ENCODE data around the gene CNPY1.

DNA sequence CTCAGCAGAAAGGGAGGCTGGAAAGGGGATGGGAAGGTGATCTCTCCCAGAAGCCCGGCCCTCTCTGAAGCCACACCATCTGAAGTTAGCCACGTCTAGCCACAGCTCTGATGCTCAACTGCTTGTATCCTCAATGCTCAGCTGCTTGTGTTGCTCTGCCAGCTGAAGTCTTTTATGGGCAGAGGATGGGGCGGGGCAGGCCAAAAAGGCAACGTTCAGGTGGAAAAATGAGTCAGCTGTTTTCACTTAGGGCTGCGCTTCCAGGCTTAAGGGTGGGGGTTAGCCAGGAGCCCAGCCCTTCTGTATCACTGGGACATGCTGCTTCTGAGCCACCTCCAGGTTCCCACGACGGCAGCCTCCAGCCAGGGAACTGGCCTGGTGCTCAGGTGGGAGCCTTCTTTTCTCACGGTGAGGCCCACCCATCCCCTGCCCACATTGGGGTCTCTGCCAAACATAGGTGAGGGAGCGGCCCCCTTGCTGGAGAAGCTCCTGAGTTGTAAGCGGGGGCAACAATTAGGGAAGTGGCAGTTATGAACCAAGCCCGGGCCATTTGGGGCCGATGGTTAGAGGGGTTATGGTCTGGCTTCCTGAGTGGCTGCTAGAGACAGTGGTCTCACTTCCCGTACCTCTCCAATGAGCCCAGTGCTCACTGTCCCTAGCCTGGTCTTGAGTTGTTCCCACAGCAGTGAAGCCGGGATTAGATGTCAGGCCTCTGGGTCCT, 44.9 kb upstream of the CNPY1 start:
- TF ChIP-seq, protein P1, sequence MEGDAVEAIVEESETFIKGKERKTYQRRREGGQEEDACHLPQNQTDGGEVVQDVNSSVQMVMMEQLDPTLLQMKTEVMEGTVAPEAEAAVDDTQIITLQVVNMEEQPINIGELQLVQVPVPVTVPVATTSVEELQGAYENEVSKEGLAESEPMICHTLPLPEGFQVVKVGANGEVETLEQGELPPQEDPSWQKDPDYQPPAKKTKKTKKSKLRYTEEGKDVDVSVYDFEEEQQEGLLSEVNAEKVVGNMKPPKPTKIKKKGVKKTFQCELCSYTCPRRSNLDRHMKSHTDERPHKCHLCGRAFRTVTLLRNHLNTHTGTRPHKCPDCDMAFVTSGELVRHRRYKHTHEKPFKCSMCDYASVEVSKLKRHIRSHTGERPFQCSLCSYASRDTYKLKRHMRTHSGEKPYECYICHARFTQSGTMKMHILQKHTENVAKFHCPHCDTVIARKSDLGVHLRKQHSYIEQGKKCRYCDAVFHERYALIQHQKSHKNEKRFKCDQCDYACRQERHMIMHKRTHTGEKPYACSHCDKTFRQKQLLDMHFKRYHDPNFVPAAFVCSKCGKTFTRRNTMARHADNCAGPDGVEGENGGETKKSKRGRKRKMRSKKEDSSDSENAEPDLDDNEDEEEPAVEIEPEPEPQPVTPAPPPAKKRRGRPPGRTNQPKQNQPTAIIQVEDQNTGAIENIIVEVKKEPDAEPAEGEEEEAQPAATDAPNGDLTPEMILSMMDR (IDR thresholded peaks at IDR 0.05) = no peak
- no peak for TF ChIP-seq POLR2A (IDR thresholded peaks at IDR 0.05)

All from adrenal gland (tissue), 5 donors.